HCT116 (cell line): ENCODE data around the gene MMP24.
"Not testable (repeated sequence)": the region's sequence is repeated elsewhere in the genome, so short reads cannot be mapped to it uniquely, and the experiment has no call there.

Source experiments
- MAX ChIP-seq: IDR thresholded peaks from 2 replicates; pipeline ENCODE4 v1.6.1; 2012
- SP1 ChIP-seq: IDR thresholded peaks from 2 replicates; pipeline ENCODE4 v1.6.1; 2012; ENCODE audit warnings: low read depth
- TF ChIP-seq, protein P1 (sequence below), 3 experiments: fragments of 200-600 bp in 1 of 3; sonication (generic) in 1 of 3; IDR thresholded peaks in 2 of 3; conservative IDR thresholded peaks in 1 of 3; 2 replicates each; pipeline ENCODE4 v1.5.1; 2012 to 2017; ENCODE audit warnings: low read depth in 2 of 3, low read length in 2 of 3, antibody characterized with exemption in 1 of 3, borderline replicate concordance in 1 of 3, control low read depth in 1 of 3, mild to moderate bottlenecking in 1 of 3, mixed read lengths in 1 of 3, mixed run types in 1 of 3, moderate library complexity in 1 of 3; ENCODE audit not compliant: insufficient read depth in 1 of 3

DNA sequence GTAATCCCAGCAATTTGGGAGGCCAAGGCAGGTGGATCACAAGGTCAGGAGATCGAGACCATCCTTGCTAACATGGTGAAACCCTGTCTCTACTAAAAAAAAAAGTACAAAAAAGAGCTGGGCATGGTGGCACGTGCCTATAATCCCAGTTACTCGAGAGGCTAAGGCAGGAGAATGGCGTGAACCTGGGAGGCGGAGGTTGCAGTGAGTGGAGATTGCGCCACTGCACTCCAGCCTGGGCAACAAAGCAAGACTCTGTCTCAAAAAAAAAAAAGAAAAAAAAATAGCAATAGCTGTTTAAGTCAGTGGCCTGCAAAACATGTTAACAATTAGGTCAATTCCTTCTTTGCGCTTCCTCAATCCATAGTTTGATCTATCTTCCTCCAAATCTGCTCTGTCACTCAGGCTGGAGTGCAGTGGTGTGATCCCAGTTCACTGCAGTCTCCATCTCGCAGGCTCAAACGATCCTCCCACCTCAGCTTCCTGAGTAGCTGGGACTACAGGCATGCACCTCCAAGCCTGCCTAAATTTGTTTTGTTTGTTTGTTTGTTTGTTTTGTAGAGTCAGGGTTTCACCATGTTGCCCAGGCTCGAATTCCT lies 39.7 kb upstream of the MMP24 start:
- TF ChIP-seq, protein P1, sequence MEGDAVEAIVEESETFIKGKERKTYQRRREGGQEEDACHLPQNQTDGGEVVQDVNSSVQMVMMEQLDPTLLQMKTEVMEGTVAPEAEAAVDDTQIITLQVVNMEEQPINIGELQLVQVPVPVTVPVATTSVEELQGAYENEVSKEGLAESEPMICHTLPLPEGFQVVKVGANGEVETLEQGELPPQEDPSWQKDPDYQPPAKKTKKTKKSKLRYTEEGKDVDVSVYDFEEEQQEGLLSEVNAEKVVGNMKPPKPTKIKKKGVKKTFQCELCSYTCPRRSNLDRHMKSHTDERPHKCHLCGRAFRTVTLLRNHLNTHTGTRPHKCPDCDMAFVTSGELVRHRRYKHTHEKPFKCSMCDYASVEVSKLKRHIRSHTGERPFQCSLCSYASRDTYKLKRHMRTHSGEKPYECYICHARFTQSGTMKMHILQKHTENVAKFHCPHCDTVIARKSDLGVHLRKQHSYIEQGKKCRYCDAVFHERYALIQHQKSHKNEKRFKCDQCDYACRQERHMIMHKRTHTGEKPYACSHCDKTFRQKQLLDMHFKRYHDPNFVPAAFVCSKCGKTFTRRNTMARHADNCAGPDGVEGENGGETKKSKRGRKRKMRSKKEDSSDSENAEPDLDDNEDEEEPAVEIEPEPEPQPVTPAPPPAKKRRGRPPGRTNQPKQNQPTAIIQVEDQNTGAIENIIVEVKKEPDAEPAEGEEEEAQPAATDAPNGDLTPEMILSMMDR (IDR thresholded peaks at IDR 0.05 in 2 of 3, conservative IDR thresholded peaks at IDR 0.05 in 1 of 3; ENCODE audit: borderline replicate concordance in 1 of 3, insufficient read depth in 1 of 3, low read depth in 2 of 3, low read length in 2 of 3): not testable (repeated sequence)
- not testable (repeated sequence) for TF ChIP-seq MAX, SP1
